ENCODE results near the gene PEAK3. TPM values are rescaled to one million over a fixed set of nuclear protein-coding genes. Genes with fewer than 3 reads are reported as not detected.

Gene PEAK3
- total RNA-seq, 1 donor from 2014 or later, result not detected

DNA sequence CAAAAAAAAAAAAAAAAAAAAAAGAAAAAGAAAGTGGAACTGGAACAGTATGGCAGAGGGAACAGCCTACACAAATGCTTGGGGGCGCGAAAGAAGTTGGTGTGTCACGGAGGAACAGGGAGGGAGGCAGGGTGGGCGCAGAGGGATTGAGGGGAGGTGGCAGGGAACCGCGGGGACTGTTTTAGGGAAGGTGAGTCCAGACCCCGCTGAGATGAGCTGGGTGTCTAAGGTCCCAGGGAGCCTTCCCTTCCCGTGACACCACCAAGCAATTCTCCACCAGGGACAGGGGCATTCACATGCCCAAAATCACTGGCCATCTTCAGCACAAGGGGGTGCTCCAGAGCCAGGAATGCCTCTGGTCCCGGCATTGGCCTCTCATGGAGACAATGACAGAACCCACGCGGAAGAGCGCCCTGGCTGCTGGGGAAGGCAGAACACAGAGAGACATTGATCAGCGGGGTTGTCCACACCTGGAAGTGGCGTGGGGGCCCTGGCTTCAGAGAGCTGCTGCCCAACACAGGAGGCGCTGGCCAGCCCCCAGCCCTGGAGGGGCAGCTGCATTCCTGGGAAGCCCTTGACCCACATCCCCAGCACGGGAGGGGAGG lies 6.9 kb downstream of the PEAK3 start:
- peak; percentile 82 for DNase-seq
- H3K4me1 Mint-ChIP-seq (ENCODE audit: low read depth, unreplicated experiment), result peaks cover 13% of the 10 kb centered on the region
- no peak overlapping the region for H3K4me3 Mint-ChIP-seq (ENCODE audit: unreplicated experiment)
- peaks cover 20% of the 10 kb centered on the region for H3K9me3 Mint-ChIP-seq (ENCODE audit: unreplicated experiment)
- H3K27me3 Mint-ChIP-seq (ENCODE audit: unreplicated experiment), result peaks cover 8% of the 10 kb centered on the region
- H3K36me3 Mint-ChIP-seq (ENCODE audit: unreplicated experiment), result no peaks in the 10 kb centered on the region
- TF ChIP-seq, protein P1, sequence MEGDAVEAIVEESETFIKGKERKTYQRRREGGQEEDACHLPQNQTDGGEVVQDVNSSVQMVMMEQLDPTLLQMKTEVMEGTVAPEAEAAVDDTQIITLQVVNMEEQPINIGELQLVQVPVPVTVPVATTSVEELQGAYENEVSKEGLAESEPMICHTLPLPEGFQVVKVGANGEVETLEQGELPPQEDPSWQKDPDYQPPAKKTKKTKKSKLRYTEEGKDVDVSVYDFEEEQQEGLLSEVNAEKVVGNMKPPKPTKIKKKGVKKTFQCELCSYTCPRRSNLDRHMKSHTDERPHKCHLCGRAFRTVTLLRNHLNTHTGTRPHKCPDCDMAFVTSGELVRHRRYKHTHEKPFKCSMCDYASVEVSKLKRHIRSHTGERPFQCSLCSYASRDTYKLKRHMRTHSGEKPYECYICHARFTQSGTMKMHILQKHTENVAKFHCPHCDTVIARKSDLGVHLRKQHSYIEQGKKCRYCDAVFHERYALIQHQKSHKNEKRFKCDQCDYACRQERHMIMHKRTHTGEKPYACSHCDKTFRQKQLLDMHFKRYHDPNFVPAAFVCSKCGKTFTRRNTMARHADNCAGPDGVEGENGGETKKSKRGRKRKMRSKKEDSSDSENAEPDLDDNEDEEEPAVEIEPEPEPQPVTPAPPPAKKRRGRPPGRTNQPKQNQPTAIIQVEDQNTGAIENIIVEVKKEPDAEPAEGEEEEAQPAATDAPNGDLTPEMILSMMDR (IDR thresholded peaks at IDR 0.05; ENCODE audit: partially characterized antibody, unreplicated experiment), result peak; percentile 17
- H3K27ac Mint-ChIP-seq (ENCODE audit: unreplicated experiment), result peak overlapping the region; percentile 68

DNA sequence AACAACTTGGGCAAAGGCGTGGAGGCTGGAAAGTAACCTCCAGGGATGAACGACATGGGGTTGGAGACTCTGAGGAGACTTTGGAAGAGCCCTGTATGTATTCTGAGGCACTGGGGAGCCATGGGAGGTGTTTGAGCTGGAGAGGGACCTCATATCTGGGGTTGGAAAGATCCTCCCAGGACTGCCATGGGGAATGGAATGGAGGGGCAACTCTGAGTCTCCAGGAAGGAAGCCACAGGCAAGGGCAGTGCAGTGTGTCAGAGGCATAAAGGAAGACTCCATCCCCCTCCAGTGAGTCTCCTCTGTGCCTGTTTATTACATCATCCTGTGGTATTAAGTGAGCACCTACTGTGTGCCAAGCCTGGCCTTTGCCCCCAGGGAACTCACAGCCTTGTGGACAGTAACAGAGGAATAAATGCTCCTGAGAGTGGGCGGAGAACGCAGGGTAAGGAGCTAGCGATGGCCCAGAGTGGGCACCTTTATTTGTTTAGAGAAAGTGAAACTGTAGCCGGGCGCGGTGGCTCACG lies 7.7 kb downstream of the PEAK3 start:
- Mint-ChIP-seq H3K4me3 (ENCODE audit: unreplicated experiment) (peak overlapping the region; percentile 71), H3K9me3 (ENCODE audit: unreplicated experiment) (peaks cover 23% of the 10 kb centered on the region), H3K27ac (ENCODE audit: unreplicated experiment) (peak overlapping the region; percentile 79), H3K27me3 (ENCODE audit: unreplicated experiment) (peaks cover 8% of the 10 kb centered on the region), H3K36me3 (ENCODE audit: unreplicated experiment) (no peaks in the 10 kb centered on the region), H3K4me1 (ENCODE audit: low read depth, unreplicated experiment) (peaks cover 13% of the 10 kb centered on the region)
- TF ChIP-seq, protein P1 (IDR thresholded peaks at IDR 0.05; ENCODE audit: partially characterized antibody, unreplicated experiment), result no peak
- no peak for DNase-seq

DNA sequence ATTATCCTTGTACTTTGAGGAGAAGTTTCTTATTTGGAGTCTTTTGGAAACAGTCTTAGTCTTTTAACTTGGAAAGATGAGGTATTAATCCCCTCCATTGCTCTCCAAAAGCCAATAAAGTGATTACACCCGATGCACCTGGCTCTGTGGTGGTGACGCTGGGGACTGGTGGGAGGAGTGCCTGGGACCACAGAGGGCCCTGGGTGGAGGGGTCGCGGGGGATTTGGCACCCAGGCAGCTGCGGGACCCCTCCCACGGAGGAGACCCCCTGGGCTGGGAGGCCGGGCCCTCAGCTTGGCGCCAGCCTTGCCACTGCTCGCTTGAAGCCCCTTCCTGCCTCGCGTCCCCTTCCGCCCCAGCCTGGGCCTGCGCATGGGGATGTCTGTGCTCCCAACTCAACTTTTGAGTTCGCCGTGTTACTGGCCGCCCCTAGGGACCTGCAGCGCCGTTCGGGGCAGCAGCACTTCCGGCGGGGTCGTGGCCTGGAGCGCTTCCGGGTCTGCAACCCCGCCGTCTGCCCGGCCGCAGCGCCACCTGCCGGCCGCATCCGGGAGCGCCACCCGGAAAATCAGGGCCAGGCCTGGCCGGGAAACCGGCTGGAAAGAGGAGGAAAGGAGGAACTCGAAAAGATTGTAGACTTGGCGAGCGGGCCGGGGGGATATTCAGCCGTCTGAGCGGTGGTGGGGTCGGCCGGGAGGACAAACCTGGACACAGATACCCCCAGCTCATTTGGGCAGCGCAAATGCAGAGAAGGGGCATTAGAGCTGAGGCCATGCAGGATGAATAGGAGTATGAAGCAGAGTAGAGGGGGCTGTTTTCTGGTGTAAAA lies 8.4 kb downstream of the PEAK3 start:
- Mint-ChIP-seq H3K36me3 (ENCODE audit: unreplicated experiment) (no peaks in the 10 kb centered on the region), H3K27me3 (ENCODE audit: unreplicated experiment) (peaks cover 11% of the 10 kb centered on the region), H3K9me3 (ENCODE audit: unreplicated experiment) (peaks cover 26% of the 10 kb centered on the region), H3K4me1 (ENCODE audit: low read depth, unreplicated experiment) (peaks cover 13% of the 10 kb centered on the region), H3K27ac (ENCODE audit: unreplicated experiment) (peak overlapping the region; percentile 79), H3K4me3 (ENCODE audit: unreplicated experiment) (peak overlapping the region; percentile 80)
- TF ChIP-seq, protein P1 (IDR thresholded peaks at IDR 0.05; ENCODE audit: partially characterized antibody, unreplicated experiment), result peak; percentile 99
- peak; percentile 92 for DNase-seq

DNA sequence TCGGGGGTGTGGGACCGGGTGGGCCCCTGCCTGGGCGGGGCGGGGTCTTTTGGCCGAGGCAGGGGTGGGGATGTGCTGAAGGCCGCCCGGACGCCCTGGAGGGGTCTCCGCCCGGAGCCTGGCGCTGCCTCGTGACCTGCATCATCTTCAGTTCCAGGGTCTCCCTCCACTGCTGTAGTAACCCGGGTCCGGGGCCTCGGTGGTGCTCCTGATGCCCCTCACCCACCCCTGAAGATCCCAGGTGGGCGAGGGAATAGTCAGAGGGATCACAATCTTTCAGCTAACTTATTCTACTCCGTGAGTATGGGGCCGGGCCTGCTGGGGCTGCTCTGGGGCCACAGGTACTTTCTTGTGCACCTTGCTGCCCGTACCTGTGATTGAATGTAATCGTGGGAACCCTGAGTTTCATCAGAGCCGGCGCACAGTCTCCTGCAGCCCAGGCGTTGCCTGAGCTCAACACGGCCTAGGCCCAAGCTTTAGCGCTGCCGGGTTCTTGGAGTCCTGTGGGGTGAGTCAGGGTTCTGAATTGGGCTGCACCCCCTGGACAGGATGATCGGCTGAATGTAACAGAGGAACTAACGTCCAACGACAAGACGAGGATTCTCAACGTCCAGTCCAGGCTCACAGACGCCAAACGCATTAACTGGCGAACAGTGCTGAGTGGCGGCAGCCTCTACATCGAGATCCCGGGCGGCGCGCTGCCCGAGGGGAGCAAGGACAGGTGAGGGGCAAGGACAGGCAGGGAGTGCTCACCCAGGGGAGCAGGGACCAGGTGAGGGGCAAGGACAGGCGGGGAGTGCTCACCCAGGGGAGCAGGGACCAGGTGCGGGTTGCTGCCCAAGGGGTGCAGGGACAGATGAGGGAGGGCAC lies 10.5 kb downstream of the PEAK3 start:
- Mint-ChIP-seq H3K27me3 (ENCODE audit: unreplicated experiment) (peaks cover 10% of the 10 kb centered on the region), H3K27ac (ENCODE audit: unreplicated experiment) (peak overlapping the region; percentile 87), H3K9me3 (ENCODE audit: unreplicated experiment) (peaks cover 23% of the 10 kb centered on the region), H3K36me3 (ENCODE audit: unreplicated experiment) (no peaks in the 10 kb centered on the region), H3K4me3 (ENCODE audit: unreplicated experiment) (peak overlapping the region; percentile 92), H3K4me1 (ENCODE audit: low read depth, unreplicated experiment) (peaks cover 13% of the 10 kb centered on the region)
- TF ChIP-seq, protein P1 (IDR thresholded peaks at IDR 0.05; ENCODE audit: partially characterized antibody, unreplicated experiment), result no peak
- DNase-seq, result peak; percentile 48
